Fibroblast of lung (primary cell): ENCODE results near the gene KIZ.

Experiments used
- CTCF ChIP-seq, 2 donors: IDR thresholded peaks in 1 of 2; conservative IDR thresholded peaks in 1 of 2; 1 replicate in 1 of 2; 2 replicates in 1 of 2; pipeline ENCODE4 v1.5.1; 2011 to 2012; ENCODE audit warnings: low read length in 2 of 2, control low read depth in 1 of 2, inconsistent platforms in 1 of 2, low read depth in 1 of 2, mild to moderate bottlenecking in 1 of 2
- EZH2 ChIP-seq: IDR thresholded peaks from 2 replicates; pipeline ENCODE4 v1.5.1; 2012; ENCODE audit warnings: low read length, control low read depth, mild to moderate bottlenecking; ENCODE audit errors: missing control alignments

- no peak for TF ChIP-seq CTCF (conservative IDR thresholded peaks at IDR 0.05 in 1 of 2, IDR thresholded peaks at IDR 0.05 in 1 of 2; ENCODE audit: low read depth in 1 of 2, low read length in 2 of 2)
- no peak for TF ChIP-seq EZH2
Measured at GRCh38 chr20:21133404-21133803, 7.5 kb downstream of the KIZ start.
